NOMO-1 treated with DMSO at 0.1 percent for 48 hours (cell line): ENCODE data around the gene TDRD1.

Source experiments
- DNase-seq: peaks from one replicate; lab custom pipeline; 2025; ENCODE audit not compliant: unreplicated experiment; lab: John Stamatoyannopoulos, UW

TDRD1 gene

GRCh38 chr10:114173921-114174694 lies 5.0 kb upstream of the TDRD1 start, which contains the start of gene CCDC186:
TSS of gene CCDC186 (minus strand) at chr10:114174203. CDS start at chr10:114163268, 10,935 bp downstream.
- peak; percentile 91 for DNase-seq

GRCh38 chr10:114174695-114175188 lies 4.4 kb upstream of the TDRD1 start:
- peak; percentile 83 for DNase-seq

- no peak for DNase-seq
These were observed 3.5 kb upstream of the TDRD1 start for GRCh38 chr10:114175667-114176066.

- no peak for DNase-seq
These were observed 2.6 kb upstream of the TDRD1 start for GRCh38 chr10:114176511-114176910.

- DNase-seq = no peak
These were observed 594 bp downstream of the TDRD1 start for GRCh38 chr10:114179747-114180146.

- DNase-seq = no peak
These were observed 1.8 kb downstream of the TDRD1 start for GRCh38 chr10:114180937-114181336.

- no peak for DNase-seq
These were observed 2.8 kb downstream of the TDRD1 start for GRCh38 chr10:114181971-114182370.

GRCh38 chr10:114183563-114183962 lies 4.4 kb downstream of the TDRD1 start:
- no peak for DNase-seq

- no peak for DNase-seq
These were observed 5.1 kb downstream of the TDRD1 start for GRCh38 chr10:114184276-114184675.

GRCh38 chr10:114188001-114188400 lies 8.8 kb downstream of the TDRD1 start:
- DNase-seq = no peak

GRCh38 chr10:114188900-114189299 lies 9.7 kb downstream of the TDRD1 start:
- no peak for DNase-seq

- no peak for DNase-seq
These were observed 10.5 kb downstream of the TDRD1 start for GRCh38 chr10:114189700-114190099.

GRCh38 chr10:114195079-114195478 lies 15.9 kb downstream of the TDRD1 start:
- DNase-seq = no peak

GRCh38 chr10:114199239-114199638 lies 20.1 kb downstream of the TDRD1 start:
- DNase-seq = no peak

- no peak for DNase-seq
These were observed 23.7 kb downstream of the TDRD1 start for GRCh38 chr10:114202812-114203211.

- no peak for DNase-seq
These were observed 27.7 kb downstream of the TDRD1 start for GRCh38 chr10:114206902-114207301.

GRCh38 chr10:114207349-114207748 lies 28.2 kb downstream of the TDRD1 start:
- DNase-seq = no peak

GRCh38 chr10:114208351-114208750 lies 29.2 kb downstream of the TDRD1 start:
- no peak for DNase-seq

- no peak for DNase-seq
These were observed 33.0 kb downstream of the TDRD1 start for GRCh38 chr10:114212153-114212552.

GRCh38 chr10:114215033-114215432 lies 35.9 kb downstream of the TDRD1 start:
- DNase-seq = no peak

GRCh38 chr10:114220281-114220680 lies 41.1 kb downstream of the TDRD1 start:
- no peak for DNase-seq

- DNase-seq = no peak
These were observed 42.1 kb downstream of the TDRD1 start for GRCh38 chr10:114221235-114221634.

GRCh38 chr10:114223066-114223465 lies 43.9 kb downstream of the TDRD1 start:
- no peak for DNase-seq
